Mesendoderm (in vitro differentiated cells): Measurements from ENCODE around the gene CALCR.
"Not testable (repeated sequence)": the region's sequence is repeated elsewhere in the genome, so short reads cannot be mapped to it uniquely, and the experiment has no call there.

Source experiments
- DNase-seq: peaks from one replicate; pipeline ENCODE4 v3.0.0; 2013
- H2AK5ac ChIP-seq: 2 replicates; pipeline ENCODE4 v1.6.1; 2013; ENCODE audit warnings: low read length, inconsistent platforms
- H2BK120ac ChIP-seq: 2 replicates; pipeline ENCODE4 v1.6.1; 2013; ENCODE audit warnings: low read depth, mild to moderate bottlenecking, low read length, moderate library complexity, mixed read lengths
- H2BK15ac ChIP-seq: replicated peaks from 2 replicates; pipeline ENCODE4 v1.6.1; 2013; ENCODE audit warnings: low read depth, mild to moderate bottlenecking, moderate library complexity
- H2BK5ac ChIP-seq: 2 replicates; pipeline ENCODE4 v1.6.1; 2013; ENCODE audit warnings: low read length, inconsistent platforms
- H3K18ac ChIP-seq: 2 replicates; pipeline ENCODE4 v1.6.1; 2013; ENCODE audit warnings: mild to moderate bottlenecking, low read length, mixed read lengths
- H3K23ac ChIP-seq: one replicate; pipeline ENCODE4 v1.6.1; 2013; ENCODE audit warnings: low read length
- H3K27ac ChIP-seq: 2 replicates; pipeline ENCODE4 v1.5.1; 2013; ENCODE audit warnings: low read depth, mild to moderate bottlenecking, inconsistent platforms, low read length, moderate library complexity
- H3K27me3 ChIP-seq: 2 replicates; pipeline ENCODE4 v1.6.1; 2013; ENCODE audit warnings: low read length, control low read depth, mild to moderate bottlenecking, inconsistent platforms; ENCODE audit not compliant: insufficient read depth, poor library complexity
- H3K36me3 ChIP-seq: 2 replicates; pipeline ENCODE4 v1.6.1; 2013; ENCODE audit warnings: low read length, inconsistent platforms; ENCODE audit not compliant: control insufficient read depth, insufficient read depth
- H3K4ac ChIP-seq: one replicate; pipeline ENCODE4 v1.6.1; 2013; ENCODE audit warnings: low read depth, mild to moderate bottlenecking, low read length, moderate library complexity
- H3K4me1 ChIP-seq: 2 replicates; pipeline ENCODE4 v1.6.1; 2013; ENCODE audit warnings: low read depth, low read length, inconsistent platforms; ENCODE audit not compliant: control insufficient read depth
- H3K4me2 ChIP-seq: 2 replicates; pipeline ENCODE4 v1.6.1; 2013; ENCODE audit warnings: low read length
- H3K4me3 ChIP-seq: 2 replicates; pipeline ENCODE4 v1.5.1; 2013; ENCODE audit warnings: mild to moderate bottlenecking, low read length
- H3K56ac ChIP-seq: one replicate; pipeline ENCODE4 v1.6.1; 2013; ENCODE audit warnings: low read length
- H3K79me1 ChIP-seq: 2 replicates; pipeline ENCODE4 v1.6.1; 2013; ENCODE audit warnings: low read length, inconsistent platforms
- H3K79me2 ChIP-seq: 2 replicates; pipeline ENCODE4 v1.6.1; 2013; ENCODE audit warnings: mild to moderate bottlenecking, low read length; ENCODE audit not compliant: control insufficient read depth, insufficient read depth
- H3K9ac ChIP-seq: 2 replicates; pipeline ENCODE4 v1.6.1; 2013; ENCODE audit warnings: low read length, inconsistent platforms
- H4K5ac ChIP-seq: one replicate; pipeline ENCODE4 v1.6.1; 2013; ENCODE audit warnings: low read length
- H4K8ac ChIP-seq: one replicate; pipeline ENCODE4 v1.6.1; 2013; ENCODE audit warnings: low read depth, mild to moderate bottlenecking, control low read depth, low read length, moderate library complexity
- WGBS: extraction: QIAGEN DNeasy Blood & Tissue Kit; methylation state at CpG from one replicate; pipeline ENCODE4 v1.1.7; 2013; ENCODE audit warnings: low lambda C conversion rate, missing lambda C conversion rate; ENCODE audit not compliant: insufficient coverage; ENCODE audit errors: extremely low coverage; 5-methylcytosine and 5-hydroxymethylcytosine counted together

CALCR gene

DNA sequence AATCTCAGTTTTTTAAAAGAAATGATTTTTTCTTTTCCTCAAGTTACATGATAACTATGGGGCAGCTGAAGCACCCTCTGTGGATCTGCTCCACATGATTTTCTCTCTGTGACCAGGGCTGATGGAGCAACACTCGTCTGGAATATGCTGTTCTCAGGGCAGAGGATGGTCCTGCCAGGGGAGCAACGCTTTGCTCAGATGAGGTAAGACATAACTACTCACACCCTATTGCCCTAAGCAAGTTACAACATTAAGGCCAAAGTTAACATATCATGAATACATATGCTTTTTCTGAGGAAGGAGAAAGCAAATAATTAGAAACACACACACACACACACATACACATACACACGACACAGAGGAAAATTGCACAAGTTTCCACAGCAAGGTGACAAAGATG, 71.4 kb downstream of the CALCR start:
- no peaks in the 10 kb centered on the region for H3K79me1 ChIP-seq
- H4K5ac ChIP-seq = no peak overlapping the region
- H2AK5ac ChIP-seq = no peak overlapping the region
- no peaks in the 10 kb centered on the region for H3K79me2 ChIP-seq
- no peak overlapping the region for H3K27ac ChIP-seq
- no peak overlapping the region for H3K4me3 ChIP-seq
- no peak overlapping the region for H3K18ac ChIP-seq
- no peak overlapping the region for H3K23ac ChIP-seq
- no peak overlapping the region for H3K4ac ChIP-seq
- H3K36me3 ChIP-seq = no peaks in the 10 kb centered on the region
- H3K56ac ChIP-seq = no peak overlapping the region
- H3K4me1 ChIP-seq = no peaks in the 10 kb centered on the region
- no peak overlapping the region for H2BK15ac ChIP-seq
- H3K27me3 ChIP-seq = no peaks in the 10 kb centered on the region
- H4K8ac ChIP-seq = no peak overlapping the region
- no peak overlapping the region for H3K4me2 ChIP-seq
- no peak overlapping the region for H2BK120ac ChIP-seq
- H2BK5ac ChIP-seq = no peak overlapping the region
- no peak for DNase-seq
- H3K9ac ChIP-seq = no peak overlapping the region
- WGBS = no CpG with 5 or more reads among the region's 3 CpGs

DNA sequence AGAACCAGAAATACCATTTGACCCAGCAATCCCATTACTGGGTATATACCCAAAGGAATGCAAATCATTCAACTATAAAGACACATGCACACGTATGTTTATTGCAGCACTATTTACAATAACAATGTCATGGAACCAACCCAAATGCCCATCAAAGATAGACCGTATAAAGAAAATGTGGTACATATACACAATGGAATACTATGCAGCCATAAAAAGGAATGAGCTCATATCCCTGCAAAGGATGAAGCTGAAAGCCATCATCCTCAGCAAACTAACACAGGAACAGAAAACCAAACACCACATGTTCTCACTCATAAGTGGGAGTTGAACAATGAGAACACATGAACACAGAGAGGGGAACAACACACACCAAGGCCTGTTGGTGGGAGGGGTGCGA, 82.7 kb downstream of the CALCR start:
- no CpG with 5 or more reads among the region's 3 CpGs for WGBS
- H3K27me3 ChIP-seq, H3K79me2 ChIP-seq, H4K5ac ChIP-seq, H2AK5ac ChIP-seq, H3K18ac ChIP-seq, H3K27ac ChIP-seq, H2BK120ac ChIP-seq, DNase-seq, H3K79me1 ChIP-seq, H2BK15ac ChIP-seq, H3K36me3 ChIP-seq, H4K8ac ChIP-seq, H3K4me3 ChIP-seq, H3K4me2 ChIP-seq, H3K9ac ChIP-seq, H3K23ac ChIP-seq, H3K4ac ChIP-seq, H3K56ac ChIP-seq, H3K4me1 ChIP-seq, H2BK5ac ChIP-seq: not testable (repeated sequence)

DNA sequence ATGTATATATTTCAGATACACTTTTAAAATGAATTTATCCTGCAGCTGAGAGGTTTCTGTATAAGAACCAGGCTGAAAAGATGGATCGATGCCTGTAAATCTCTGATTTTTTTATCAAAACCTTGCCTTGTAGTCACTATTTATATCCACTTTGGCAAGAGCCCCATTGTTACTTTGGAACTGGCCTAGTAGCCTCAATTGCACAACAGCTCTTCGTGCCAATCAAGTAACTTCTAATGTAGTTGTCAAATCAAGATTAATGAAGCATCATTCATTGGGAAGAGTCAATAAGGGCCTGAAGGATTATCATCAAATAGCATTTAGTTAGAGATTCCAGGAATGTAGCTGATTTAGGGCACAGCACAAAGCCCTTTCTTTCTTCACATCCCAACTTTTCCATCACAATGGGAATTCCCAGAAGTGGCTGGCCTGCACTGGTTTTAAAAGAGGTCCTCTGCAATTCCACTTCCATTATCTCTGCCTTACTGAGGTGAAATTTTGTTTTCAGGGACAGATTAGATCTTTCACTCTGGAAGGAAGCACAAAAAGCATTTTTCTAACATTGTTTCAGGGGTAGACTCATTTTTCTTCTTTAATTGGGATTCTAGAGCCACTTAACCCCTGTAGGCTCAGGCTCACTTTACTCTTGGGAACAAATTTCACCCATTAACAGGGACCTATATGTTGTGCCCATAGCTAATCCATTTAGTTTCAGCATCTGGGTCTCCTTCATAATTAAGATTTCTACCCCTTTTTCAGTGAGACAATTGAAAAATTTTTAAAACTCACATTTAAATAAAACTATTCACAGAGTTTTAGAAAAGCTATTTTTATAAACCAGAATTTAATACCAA, 97.8 kb downstream of the CALCR start:
- H4K5ac ChIP-seq = no peak overlapping the region
- no peak overlapping the region for H3K4ac ChIP-seq
- H3K4me3 ChIP-seq = no peak overlapping the region
- H2AK5ac ChIP-seq = no peak overlapping the region
- H2BK120ac ChIP-seq = no peak overlapping the region
- H3K79me1 ChIP-seq = no peaks in the 10 kb centered on the region
- no peak overlapping the region for H2BK5ac ChIP-seq
- no peak overlapping the region for H3K27ac ChIP-seq
- H2BK15ac ChIP-seq = no peak overlapping the region
- H3K79me2 ChIP-seq = no peaks in the 10 kb centered on the region
- H3K23ac ChIP-seq = no peak overlapping the region
- H3K56ac ChIP-seq = no peak overlapping the region
- no peak overlapping the region for H3K4me2 ChIP-seq
- DNase-seq = peak; percentile 86
- H3K18ac ChIP-seq = no peak overlapping the region
- no peaks in the 10 kb centered on the region for H3K4me1 ChIP-seq
- no peaks in the 10 kb centered on the region for H3K36me3 ChIP-seq
- no peaks in the 10 kb centered on the region for H3K27me3 ChIP-seq
- no peak overlapping the region for H4K8ac ChIP-seq
- H3K9ac ChIP-seq = no peak overlapping the region
- no CpG with 5 or more reads among the region's 2 CpGs for WGBS

DNA sequence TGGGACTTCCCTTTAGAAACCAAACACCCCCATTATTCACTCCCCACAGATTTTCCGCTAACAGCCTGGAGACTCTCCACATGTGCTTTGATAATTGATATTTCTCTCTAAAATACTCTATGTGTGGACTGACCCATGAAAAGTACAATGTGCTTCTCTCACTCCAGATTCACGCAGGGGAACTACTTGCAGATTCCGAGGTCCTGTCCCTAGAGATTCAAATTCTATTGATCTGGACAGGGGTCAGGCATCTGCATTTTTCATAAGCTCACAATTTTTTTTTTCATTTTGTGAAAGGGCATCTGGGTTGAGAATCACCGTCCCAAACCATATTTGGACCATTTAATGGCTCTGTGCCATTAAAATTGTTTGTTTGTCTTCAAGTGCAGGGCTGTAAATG, 98.7 kb downstream of the CALCR start:
- no peaks in the 10 kb centered on the region for H3K27me3 ChIP-seq
- H3K79me1 ChIP-seq = no peaks in the 10 kb centered on the region
- H4K5ac ChIP-seq = no peak overlapping the region
- DNase-seq = no peak
- no peak overlapping the region for H3K9ac ChIP-seq
- no peak overlapping the region for H4K8ac ChIP-seq
- no peak overlapping the region for H3K18ac ChIP-seq
- no peaks in the 10 kb centered on the region for H3K4me1 ChIP-seq
- H2BK5ac ChIP-seq = no peak overlapping the region
- no peak overlapping the region for H3K4me3 ChIP-seq
- H3K56ac ChIP-seq = no peak overlapping the region
- no peak overlapping the region for H2AK5ac ChIP-seq
- H3K4ac ChIP-seq = no peak overlapping the region
- no peak overlapping the region for H3K23ac ChIP-seq
- H3K36me3 ChIP-seq = no peaks in the 10 kb centered on the region
- no peak overlapping the region for H3K4me2 ChIP-seq
- peak overlapping the region; percentile 36 for H2BK15ac ChIP-seq
- no peak overlapping the region for H2BK120ac ChIP-seq
- no peaks in the 10 kb centered on the region for H3K79me2 ChIP-seq
- no peak overlapping the region for H3K27ac ChIP-seq
- WGBS = no CpG with 5 or more reads among the region's 4 CpGs

DNA sequence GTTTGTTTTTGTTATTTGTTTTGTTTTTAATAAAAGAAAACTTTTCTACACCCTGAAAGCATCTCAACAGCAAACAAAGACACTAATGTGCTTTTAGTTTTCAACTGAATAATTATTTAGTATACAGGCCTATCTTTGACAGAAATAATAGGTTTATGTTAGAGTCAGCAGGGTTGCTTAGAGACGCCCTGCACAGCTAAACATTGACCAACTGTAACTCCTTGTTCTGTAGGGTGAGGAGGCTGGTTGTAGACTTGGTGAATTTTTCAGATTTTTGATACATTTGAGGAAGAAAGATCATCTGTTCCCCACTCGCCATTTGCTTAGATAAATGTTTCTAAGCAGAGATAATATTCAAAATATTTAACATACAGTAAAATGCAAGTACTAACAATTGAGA, 103.1 kb downstream of the CALCR start:
- no peaks in the 10 kb centered on the region for H3K4me1 ChIP-seq
- H3K4ac ChIP-seq = no peak overlapping the region
- DNase-seq = no peak
- no peaks in the 10 kb centered on the region for H3K27me3 ChIP-seq
- H2BK15ac ChIP-seq = no peak overlapping the region
- H2BK120ac ChIP-seq = no peak overlapping the region
- no peak overlapping the region for H3K4me2 ChIP-seq
- WGBS = no CpG with 5 or more reads among the region's 2 CpGs
- H4K5ac ChIP-seq = no peak overlapping the region
- H3K56ac ChIP-seq = no peak overlapping the region
- H3K23ac ChIP-seq = no peak overlapping the region
- H3K79me1 ChIP-seq = no peaks in the 10 kb centered on the region
- no peaks in the 10 kb centered on the region for H3K79me2 ChIP-seq
- H2BK5ac ChIP-seq = no peak overlapping the region
- no peak overlapping the region for H3K4me3 ChIP-seq
- H3K36me3 ChIP-seq = no peaks in the 10 kb centered on the region
- H3K18ac ChIP-seq = no peak overlapping the region
- H3K27ac ChIP-seq = no peak overlapping the region
- H2AK5ac ChIP-seq = no peak overlapping the region
- no peak overlapping the region for H3K9ac ChIP-seq
- no peak overlapping the region for H4K8ac ChIP-seq

DNA sequence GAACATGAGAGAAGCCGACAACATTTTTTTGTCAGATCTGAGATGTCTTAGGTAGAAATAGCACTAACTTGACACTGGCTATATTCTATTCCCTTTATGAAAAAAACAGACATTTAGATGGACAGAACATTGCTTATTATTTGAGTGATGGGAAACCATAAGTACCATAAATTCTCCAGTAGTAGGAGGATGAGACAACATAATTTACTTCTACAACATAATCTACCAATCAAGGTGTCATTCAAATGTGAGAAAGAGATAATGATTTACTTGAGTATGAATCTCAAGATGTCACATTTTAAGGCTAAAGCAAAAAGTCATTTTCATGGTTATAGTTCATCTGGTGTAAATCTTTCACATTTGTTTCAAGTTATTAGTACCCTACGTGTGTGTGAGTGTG, 110.8 kb downstream of the CALCR start:
- Histone ChIP-seq H3K56ac (no peak overlapping the region), H3K27me3 (no peaks in the 10 kb centered on the region), H3K79me2 (no peaks in the 10 kb centered on the region), H3K4ac (no peak overlapping the region), H3K23ac (no peak overlapping the region), H3K4me3 (no peak overlapping the region), H3K4me2 (no peak overlapping the region), H3K9ac (no peak overlapping the region), H2BK5ac (no peak overlapping the region), H2BK15ac (no peak overlapping the region), H3K79me1 (no peaks in the 10 kb centered on the region), H3K4me1 (no peaks in the 10 kb centered on the region), H3K36me3 (no peaks in the 10 kb centered on the region), H4K8ac (no peak overlapping the region), H2AK5ac (no peak overlapping the region), H3K18ac (no peak overlapping the region), H3K27ac (no peak overlapping the region), H4K5ac (no peak overlapping the region), H2BK120ac (no peak overlapping the region)
- no peak for DNase-seq
- no CpG with 5 or more reads among the region's 2 CpGs for WGBS
